Stimulated activated CD8-positive, alpha-beta memory T cell treated with anti-CD3 and anti-CD28 coated beads, Interleukin-7, amount 100 ng/mL, for 4 hours (primary cell): ENCODE measurements around the gene SLC39A11.

ENCODE experiments used
- DNase-seq, 2 donors: peaks; one replicate each; pipeline ENCODE4 v3.0.0-alpha.2; 2020; ENCODE audit warnings: low read depth in 2 of 2

Gene SLC39A11

DNA sequence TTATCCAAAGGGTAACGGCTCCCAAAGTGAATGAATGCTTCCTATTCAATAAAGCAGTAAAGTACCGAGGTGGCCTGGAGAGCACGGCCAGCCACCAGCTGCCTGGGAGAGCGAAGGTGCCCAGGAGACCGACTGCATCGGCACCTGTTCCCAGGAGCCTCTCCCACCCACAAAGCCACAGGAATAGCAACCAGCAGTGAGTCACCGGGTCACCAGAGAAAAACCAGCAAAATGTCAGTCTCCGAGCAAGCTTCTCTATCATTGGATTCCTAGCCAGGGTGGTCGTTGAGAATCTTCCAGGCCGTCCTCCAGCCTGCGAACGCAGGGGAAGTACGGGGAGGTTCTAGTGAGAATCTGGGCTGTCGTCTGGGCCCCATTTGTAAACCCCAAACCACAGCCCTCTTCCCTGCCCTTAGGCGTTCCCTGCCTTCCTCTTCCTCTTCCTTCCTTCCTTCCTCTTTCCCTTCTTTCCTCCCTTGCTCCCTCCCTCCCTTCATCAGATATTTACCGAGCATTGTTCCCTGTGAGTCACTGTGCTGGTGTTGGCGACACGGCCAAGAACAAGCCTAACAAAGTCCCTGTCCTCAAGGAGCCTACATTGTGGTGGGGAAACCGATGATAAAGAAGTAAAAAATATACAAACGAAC lies 114.6 kb downstream of the SLC39A11 start:
- DNase-seq = no peak

DNA sequence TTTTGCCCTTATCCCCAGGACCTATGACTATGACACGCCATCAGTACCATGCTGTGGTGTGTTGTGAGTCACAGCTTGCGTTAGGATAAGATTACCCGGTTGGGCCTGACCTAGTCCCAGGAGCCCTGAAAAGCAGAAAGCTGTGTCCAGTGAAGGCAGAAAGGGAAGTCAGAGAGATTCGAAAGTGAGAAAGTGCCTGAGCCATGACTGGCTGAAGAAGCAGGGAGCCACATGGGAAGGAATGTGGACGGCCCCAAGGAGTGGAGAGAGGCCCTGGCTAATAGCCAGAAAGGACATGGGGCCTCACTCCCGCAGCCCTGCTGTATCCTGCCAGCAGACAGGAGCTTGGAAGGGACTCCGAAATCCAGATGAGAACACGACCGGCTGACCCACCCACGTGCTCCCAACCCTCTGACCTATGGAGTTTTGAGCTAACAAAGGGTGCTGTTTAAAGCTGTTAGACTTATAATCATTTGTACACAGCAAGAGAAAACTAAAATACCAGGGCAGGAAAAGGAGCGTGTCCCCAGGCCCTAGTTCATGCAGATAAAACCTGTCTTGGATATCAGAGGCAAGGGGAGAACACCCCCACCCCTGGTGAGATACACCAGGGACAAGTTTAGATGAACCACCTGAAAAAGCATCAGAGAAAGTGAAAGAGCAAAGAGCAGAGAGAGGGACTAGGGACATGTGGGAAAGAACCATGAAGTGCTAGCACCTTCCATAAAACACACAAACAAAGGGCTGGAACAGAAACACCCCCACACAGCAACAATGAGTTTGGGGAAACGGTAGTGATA lies 115.3 kb downstream of the SLC39A11 start:
- DNase-seq = no peak

DNA sequence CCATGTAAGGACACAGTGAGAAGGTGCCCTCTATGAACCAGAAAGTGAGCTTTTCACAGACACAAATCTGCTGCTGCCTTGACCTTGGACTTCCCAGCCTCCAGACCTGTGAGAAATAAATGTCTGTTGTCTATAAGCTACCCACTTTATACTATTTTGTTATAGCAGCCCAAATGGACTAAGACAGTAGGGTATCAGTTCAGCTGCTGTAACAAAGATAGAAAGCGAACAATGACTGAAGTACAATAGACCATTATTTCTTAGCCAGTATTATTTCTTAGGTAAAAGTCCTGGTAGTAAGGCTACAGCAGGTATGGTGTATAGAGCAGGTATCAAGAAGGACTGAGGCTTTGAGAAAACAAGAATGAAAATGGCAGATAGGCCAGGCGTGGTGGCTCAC lies 117.0 kb downstream of the SLC39A11 start:
- no peak for DNase-seq

DNA sequence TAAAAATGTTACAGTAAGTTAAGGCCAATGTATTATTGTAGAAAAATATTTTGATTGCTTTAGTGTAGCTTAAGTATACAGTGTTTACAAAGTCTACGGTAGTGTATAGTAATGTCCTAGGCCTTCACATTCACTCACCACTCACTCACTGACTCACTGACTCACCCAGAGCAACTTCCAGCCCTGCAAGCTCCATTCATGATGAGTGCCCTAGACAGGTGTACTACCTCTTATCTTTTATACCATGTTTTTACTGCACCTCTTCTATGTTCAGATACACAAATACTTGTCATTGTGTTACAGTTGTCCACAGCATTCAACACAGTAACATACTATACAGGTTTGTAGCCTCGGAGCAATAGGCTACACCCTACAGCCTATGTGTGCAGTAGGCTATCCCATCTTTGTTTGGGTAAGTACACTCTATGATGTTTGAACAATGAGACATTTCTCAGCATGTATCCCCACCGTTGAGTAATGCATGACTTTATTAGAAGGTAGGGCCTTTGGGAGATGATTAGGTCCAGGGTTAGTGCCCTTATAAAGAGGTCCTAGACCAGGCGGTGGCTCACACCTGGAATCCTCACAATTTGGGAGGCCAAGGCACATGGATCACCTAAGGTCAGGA lies 117.8 kb downstream of the SLC39A11 start:
- DNase-seq = no peak

DNA sequence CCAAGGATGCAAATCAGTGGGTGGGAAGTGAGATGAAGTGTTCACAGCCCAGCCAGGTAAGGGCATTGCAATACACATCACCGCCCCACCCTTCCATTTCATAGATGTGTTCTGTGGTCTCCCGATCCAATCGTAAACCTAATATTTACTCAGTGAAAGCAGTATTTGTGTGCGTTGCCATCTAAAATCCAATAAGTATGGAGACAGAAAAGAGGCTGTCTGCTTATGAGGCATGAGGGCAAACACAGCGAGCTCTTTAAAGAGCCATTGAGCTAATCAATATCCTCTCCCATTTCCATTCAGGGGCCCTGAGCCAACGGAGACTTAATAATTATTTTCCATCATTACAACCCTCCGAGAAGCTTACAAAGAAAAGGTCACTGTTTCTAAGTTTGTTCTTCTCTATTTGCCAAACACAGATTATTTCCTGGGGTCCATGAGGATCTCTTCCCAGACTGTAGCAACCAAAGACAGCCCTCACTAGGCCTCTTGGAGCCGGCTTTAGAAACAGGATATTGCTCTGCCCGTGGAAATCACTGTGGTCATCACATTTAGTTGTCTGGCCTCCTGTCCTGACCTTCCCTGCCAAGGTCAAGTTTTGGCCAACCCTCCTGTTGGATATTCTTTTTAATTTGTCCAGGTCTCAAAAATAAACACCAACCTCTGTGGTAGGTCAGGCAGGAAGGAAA lies 120.1 kb downstream of the SLC39A11 start:
- no peak for DNase-seq

DNA sequence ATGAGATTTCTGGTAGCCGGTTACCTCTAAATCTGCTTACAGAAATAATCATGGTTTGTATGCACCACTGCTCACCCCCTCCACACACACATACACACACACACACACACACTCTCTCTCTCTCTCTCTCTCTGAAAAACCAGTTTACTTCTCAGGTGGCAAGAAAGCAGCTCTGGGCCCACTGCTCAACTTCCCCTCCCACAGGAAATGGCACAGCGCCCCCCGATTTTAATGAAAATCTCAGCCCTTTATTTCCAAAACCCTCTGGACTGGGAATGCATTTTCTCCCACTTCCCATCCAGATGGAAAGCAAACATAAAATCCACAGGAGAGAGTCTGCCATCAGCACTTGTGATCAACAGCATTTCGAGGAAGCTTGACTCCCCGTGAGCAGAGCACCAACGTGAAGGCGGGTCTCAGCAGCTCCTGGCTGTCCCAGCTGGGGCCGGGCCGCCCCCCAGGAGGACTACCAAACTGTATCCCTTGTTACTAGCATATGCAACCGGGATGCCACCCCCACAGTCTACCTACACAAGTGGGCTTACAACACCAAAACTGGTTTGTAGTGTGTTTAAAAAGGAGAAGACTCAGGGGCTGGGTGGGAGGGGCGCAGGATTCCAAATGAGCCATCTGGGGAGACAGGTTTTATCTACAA lies 121.1 kb downstream of the SLC39A11 start:
- no peak for DNase-seq

DNA sequence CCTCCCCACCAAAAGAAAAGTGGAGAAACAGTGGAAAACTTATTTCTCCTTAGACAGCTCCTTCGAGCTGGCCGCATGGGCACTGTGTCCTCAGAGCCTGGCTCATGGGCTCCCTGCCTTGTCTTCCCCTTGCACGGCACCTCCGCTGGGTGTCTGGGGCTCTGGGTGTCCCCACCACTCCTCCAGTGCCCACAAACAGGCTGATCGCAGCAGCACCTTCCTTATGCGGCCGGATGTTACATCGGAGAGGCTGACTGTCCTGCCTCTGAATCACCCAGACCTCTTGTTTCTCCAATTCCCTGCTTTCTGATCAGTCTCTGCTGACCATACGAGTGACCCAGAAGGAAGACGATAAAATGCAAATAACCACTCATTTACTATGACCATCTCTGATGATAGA lies 121.7 kb downstream of the SLC39A11 start:
- DNase-seq = no peak

DNA sequence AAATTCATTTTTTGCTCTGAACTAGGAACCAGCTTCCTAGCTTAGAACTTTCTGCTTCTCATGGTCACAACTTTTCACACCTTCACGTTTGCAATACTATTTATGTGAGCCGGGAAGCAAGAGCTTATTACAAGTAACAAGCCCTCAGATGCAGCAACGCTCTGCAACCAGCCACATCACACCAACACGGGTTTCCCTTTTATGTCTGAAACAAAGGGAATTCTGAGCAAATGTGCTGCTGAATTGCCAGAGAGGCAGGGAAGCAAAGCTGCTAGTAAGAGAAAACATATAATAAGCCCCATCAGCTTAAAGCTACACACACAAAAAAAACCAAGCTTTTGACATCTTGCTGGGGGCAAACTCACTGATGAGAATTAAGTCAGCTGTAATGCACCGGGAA lies 122.2 kb downstream of the SLC39A11 start:
- no peak for DNase-seq

DNA sequence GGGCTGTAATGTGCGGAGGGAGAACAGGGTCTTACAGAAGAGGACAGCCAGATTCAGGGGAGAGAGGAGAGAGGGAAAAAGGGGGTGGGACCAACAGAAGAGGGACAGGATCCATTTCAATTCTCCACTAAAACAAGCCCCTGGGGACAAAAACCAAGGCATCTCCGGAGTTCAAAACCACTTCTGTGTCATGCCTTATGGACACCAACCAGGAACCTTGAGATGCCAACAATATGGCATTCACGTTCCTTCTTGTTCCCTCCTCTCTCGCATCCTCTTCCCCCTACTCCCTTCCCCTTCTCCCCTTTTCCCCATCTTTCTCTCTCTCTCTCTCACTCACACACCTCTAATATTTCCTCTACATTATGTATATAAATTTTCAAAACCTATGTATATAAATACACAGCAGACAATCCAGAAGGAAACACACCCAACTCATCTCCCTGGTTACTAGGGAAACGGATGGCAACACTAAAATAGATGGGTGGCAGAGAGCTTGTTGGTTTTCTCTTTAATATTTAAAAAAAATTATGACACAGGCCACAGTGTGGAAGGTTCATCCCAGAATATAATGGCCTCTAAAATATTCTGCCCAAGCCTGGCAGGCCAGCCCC lies 123.1 kb downstream of the SLC39A11 start:
- DNase-seq = no peak

DNA sequence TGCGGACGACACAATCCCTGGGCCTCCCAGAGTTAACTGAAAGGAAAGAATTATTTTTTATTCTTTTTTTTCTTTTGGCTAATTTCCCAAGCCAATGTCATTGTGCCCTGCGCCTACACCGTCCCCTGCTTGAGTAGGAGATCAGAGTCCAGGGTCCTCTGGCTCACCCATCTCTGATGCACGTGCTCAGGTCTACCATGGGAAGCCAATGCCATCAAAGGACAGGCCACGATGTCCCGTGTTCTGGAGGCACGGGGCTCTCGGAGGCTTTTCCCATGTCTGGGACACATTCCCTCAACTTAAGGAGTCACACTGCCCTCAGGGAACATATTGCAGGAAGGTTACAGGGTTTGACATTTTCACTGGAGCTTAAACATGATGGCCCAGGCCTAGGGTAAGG lies 123.7 kb downstream of the SLC39A11 start:
- no peak for DNase-seq

DNA sequence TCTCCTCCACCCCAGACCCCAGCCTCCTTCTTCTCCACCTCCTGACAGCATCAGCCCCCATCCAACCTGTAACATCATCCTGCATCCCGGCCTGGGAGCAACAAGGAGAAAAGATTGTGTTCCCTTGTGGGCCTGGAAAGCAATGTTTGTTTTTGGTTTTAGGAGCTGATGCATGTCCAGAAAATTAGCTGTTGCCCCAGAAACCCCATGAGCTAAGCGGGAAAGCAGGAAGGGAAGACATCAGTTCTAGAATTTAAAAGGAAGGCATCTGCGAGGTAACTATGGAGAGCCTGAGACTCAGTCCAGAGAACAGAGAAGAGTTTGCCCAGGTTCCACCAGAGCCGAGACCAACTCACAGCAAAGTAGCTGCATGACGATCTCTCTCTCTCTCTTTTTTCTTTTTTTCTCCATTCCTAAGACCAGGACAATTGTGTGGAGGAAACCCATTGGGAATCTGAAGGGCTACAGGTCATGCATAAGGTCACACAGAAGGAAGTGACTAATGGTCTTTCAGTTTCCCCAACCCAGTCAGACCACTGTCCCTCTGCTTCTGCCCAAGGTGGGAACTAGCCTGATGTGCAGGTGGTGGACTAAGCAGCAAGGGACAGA lies 124.4 kb downstream of the SLC39A11 start:
- no peak for DNase-seq

DNA sequence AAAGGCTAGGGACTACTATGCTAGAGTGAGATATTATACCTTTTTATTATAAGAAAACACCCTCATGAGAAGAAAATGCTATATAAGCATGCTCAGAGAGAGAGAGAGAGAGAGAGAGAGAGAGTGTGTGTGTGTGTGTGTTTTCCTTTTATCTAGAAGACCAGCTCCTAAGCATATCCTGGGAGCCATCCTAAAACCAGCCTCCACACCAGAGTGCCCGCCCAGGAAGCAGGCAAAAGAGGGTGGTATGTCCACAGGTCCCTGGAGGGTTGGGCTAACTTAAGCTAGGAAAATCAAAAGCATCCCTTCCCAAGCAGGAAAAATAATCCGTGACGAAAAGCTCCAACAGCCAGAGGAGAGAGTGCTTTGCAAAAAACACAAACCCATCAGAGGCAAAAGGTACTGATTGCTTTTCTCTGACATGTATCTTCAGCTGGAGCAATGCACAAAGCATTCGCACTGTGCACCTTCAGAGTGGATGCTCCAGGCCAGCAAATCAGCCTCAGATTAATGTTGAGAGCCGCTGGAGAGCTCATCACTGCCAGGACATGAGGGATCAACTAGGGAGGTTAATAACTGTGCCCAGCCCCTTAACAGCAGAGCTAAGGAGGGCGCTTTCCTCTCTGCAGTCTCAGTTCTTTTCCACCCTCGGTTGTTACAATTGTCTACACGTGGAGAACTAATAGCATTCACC lies 125.1 kb downstream of the SLC39A11 start:
- no peak for DNase-seq

DNA sequence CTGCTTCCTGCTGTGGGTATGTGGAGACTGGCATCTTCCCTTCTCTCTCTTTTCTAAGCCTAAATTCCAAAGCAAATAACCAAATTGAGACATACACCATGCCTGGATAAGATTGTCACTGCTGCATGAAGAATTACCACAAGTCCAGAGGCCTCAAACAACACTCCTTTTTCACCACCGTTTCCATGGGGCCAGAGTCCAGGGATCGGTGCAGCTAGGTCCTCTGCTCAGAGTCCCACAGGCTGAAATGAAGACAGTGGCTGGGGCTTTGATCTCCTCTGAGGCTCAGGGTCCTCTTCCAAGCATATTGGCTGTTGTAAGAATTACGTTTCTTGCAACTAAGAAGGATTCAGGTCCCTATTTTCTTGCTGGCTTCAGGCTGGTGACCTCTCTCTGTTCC lies 130.4 kb downstream of the SLC39A11 start:
- DNase-seq = no peak

DNA sequence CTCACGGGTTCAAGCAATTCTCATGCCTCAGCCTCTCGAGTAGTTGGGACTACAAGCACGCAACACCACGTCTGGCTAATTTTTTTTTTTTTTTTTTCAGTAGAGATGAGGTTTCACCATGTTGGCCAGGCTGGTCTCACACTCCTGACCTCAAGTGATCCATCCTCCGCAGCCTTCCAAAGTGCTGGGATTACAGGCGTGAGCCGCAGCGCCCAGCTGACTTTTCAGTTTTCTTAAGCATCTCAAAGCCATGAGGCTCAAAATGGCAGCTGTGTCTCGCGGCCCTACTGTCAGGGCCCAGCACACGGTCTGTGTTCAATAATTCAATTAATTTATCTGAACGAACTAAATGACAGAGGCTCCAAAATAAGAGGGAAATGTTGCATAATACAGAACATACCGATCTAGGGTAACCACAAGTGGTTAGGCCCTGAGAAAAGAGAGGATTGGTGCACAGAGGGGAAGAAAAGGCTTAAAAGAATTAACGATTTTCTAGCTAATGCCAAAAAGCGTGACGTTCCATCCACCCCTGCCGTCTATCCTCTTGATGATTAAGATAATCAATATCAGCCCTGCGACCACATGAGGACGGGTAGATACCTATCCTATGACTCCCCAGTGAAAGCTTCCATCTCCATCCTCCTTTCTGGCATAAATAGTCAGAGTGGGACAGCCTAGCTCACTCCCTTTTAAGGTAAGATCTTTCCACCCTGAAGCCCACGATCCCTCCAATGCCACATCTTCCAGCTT lies 136.9 kb downstream of the SLC39A11 start:
- no peak for DNase-seq

DNA sequence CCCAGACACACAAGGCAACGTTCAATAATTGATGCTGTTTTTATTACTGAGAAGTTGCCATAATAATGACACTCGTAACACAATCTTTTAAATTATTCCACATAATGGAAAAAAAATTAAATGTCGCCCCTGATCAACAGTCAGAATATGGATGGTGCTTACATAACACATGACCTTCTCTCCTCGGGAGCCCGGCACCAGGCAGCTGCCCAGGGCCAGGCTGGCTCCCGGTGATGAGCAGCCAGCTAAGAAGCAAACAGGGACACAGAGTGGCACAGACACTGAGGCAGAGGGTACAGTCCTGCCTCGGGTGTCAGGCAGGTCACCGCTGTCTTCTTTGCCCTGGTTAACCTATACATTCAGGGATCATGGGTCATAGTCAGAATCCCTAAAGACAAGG lies 137.9 kb downstream of the SLC39A11 start:
- no peak for DNase-seq

DNA sequence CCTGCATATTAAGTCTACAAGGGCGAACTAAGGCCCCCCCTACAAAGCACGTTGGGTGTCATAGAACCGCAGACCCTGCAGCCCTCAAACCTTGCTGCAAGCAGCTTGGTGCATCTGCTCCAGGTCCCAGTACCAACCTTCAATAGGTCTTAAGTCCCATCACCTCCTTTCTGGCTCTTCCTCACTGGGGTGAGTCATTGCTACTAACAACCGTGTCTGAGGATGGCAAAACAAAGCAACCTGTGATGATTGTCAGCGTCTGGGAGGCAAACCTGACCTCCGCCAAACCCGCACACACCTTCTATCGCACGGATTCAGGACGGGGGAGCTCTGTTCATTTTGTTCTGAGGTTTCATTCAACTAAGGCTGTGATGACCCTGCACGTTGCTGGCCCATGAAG lies 138.9 kb downstream of the SLC39A11 start:
- no peak for DNase-seq

DNA sequence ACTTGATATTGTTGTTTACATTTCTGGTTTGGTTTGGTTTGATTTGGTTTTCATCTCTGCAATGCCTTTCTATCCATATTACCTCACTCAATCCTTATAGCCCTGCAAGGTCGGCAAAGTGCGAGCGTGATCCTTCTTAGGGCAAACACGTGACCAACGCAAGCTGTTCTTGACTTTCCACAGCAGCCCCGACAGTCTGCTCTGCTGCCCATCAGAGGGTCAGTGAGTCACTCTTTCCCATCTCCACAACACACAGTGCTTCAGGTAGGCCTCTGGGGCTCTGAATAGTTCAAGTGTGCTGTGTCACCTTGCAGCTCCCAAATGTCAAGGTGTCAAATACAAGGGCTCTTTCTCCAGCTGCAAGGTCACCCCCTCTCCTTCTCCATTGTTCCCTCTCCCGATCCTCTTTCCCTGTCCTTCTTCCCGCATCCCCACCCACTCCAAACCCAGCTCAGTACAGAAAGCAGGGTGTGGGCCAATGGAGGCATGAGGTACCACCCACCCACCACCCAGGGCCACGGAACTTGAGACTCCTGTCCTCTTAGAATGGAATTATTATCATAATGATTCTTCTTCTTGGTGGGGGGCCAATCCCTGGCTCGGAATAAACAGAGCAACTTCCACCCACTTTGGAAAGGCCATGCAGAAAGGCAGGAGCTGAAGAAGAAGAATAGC lies 139.7 kb downstream of the SLC39A11 start:
- no peak for DNase-seq

DNA sequence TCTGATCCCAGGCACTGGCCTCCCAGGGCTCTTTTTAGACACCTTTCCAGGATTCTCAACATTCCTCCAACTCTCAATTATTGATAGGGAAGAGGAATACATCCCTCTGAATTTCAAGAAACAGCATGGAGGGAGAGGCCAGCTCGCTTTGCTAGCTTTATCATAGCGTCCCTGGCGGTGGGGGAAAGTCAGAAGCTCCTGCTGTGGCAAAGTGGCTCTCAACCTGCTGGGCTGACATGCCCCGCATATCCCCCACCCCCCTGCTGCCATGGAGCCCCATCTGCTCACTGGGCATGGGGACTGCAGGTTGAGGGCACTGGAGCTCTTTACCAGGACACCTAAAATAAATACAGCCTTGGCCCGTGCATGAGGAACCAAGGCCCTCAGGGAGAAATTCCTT lies 140.3 kb downstream of the SLC39A11 start:
- DNase-seq = no peak

DNA sequence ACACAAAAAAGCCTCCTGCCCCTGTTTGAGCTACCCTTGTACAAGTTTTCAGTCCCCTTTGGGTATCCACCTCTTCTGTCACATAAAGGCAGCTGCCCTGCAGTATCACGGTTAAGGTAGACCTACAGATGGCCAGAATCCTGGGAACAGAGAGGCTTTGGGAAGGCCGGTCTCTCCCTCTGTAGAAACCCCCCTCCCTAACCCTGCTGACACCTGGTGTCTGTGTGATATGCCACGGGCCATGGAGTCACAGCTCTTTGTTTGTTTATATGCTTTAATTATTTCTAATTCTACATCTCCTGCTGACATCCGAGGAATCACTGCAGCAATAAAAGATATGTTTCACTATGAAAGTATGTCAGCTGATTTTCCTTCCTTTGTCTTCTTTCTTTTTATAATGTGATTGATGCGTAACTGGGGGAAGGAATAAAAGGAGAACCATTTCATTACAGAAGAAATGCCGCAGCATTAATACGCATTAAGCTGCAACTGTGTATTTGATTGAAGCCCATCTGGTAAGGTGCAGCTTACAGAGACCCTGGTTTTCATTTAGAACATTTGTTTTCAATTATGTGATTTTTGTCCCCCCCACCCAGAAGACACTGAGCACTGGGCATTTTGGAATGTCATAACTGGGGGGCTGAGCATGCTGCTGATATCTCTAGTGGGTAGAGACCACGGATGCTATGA lies 142.1 kb downstream of the SLC39A11 start:
- DNase-seq = no peak
